Spleen (tissue), 11 donors: ENCODE measurements around the gene METRNL. TPM values are rescaled to one million over a fixed set of nuclear protein-coding genes. Genes with fewer than 3 reads are reported as not detected.

ENCODE experiments used
- DNase-seq: peaks from one replicate; pipeline ENCODE4 v3.0.0-alpha.2; 2020
- H3K27ac ChIP-seq, 8 donors: fragments of 200-600 bp; sonication (generic) in 7 of 8; 1 replicate in 4 of 8; 2 replicates in 4 of 8; pipeline versions ENCODE4 v1.5.0 to v1.8.0; 2016 to 2021; ENCODE audit warnings: inconsistent platforms in 4 of 8, mild to moderate bottlenecking in 4 of 8, moderate library complexity in 1 of 8
- H3K27me3 ChIP-seq, 7 donors: fragments of 200-600 bp; sonication (generic) in 6 of 7; replicated peaks in 1 of 7; 1 replicate in 4 of 7; 2 replicates in 3 of 7; pipeline versions ENCODE4 v1.5.0 to v1.8.0; 2016 to 2021; ENCODE audit warnings: inconsistent platforms in 3 of 7, mild to moderate bottlenecking in 1 of 7
- H3K36me3 ChIP-seq, 6 donors: fragments of 200-600 bp; sonication (generic) in 5 of 6; 1 replicate in 4 of 6; 2 replicates in 2 of 6; pipeline versions ENCODE4 v1.5.0 to v1.8.0; 2016 to 2021; ENCODE audit warnings: inconsistent platforms in 2 of 6
- H3K4me1 ChIP-seq, 6 donors: fragments of 200-600 bp; sonication (generic) in 5 of 6; 1 replicate in 3 of 6; 2 replicates in 3 of 6; pipeline versions ENCODE4 v1.5.0 to v1.8.0; 2016 to 2021; ENCODE audit warnings: inconsistent platforms in 3 of 6
- H3K4me3 ChIP-seq, 8 donors: fragments of 200-600 bp; sonication (generic) in 7 of 8; 1 replicate in 4 of 8; 2 replicates in 4 of 8; pipeline versions ENCODE4 v1.5.0 to v1.8.0; 2016 to 2021; ENCODE audit warnings: inconsistent platforms in 4 of 8, mild to moderate bottlenecking in 4 of 8, moderate library complexity in 2 of 8
- H3K9me3 ChIP-seq, 8 donors: fragments of 200-600 bp; sonication (generic) in 7 of 8; 1 replicate in 4 of 8; 2 replicates in 4 of 8; pipeline versions ENCODE4 v1.5.0 to v1.8.0; 2016 to 2021; ENCODE audit warnings: inconsistent platforms in 4 of 8
- CTCF ChIP-seq, 11 experiments: fragments of 200-600 bp in 7 of 11; fragments of 450-650 bp in 4 of 11; sonication (generic) in 4 of 11; IDR thresholded peaks in 8 of 11; conservative IDR thresholded peaks in 3 of 11; 1 replicate in 7 of 11; 2 replicates in 4 of 11; pipeline versions ENCODE4 v1.4.0 to v1.8.0; 2016 to 2021; ENCODE audit warnings: antibody characterized with exemption in 11 of 11, inconsistent platforms in 4 of 11, mild to moderate bottlenecking in 1 of 11
- POLR2A ChIP-seq, 3 donors: fragments of 450-650 bp; IDR thresholded peaks; one replicate each; pipeline ENCODE4 v1.5.1; 2017; ENCODE audit warnings: antibody characterized with exemption in 3 of 3, mild to moderate bottlenecking in 1 of 3
- POLR2AphosphoS5 ChIP-seq, 3 donors: sonication (generic); formaldehyde crosslinking; IDR thresholded peaks; one replicate each; pipeline ENCODE4 v1.5.1; 2017; ENCODE audit warnings: antibody characterized with exemption in 3 of 3
- WGBS, 5 donors: extraction: QIAGEN DNeasy Blood & Tissue Kit in 3 of 5; methylation state at CpG; one replicate each; pipeline versions ENCODE4 v1.1.5 to v1.1.7; 2013 to 2018; 5-methylcytosine and 5-hydroxymethylcytosine counted together
- intact Hi-C: fragments of 100-400 bp; cut with DNase I; formaldehyde crosslinking; loops from one replicate; pipeline ENCODE4 v1.15.0; 2023; ENCODE audit warnings: low total_unique reads
- polyA plus RNA-seq, 3 donors: library from polyadenylated mRNA; stranded (reverse); fragments of 200-250 nt; gene quantifications; one replicate each; pipeline ENCODE4 v1.2.1, GENCODE V29; 2013
- total RNA-seq, 7 donors: library from RNA; depleted of rRNA in 3 of 7; stranded (reverse); fragments of >200 nt in 3 of 7; fragmentation: NEBNext Ultra II Directional in 4 of 7; extraction: Animal tissue kit (Norgen Biotek cat#: 25700) in 4 of 7; gene quantifications; one replicate each; pipeline versions ENCODE4 v1.1.0 to v1.2.1, GENCODE V29; 2016 to 2021
- donor health status: healthy with polysubstance abuse.
- donor health status: DM: no; HTN: no; CAD: no; lungs with moderate emphysema.
- donor health status: DM: no; HTN: no; CAD: no.
- donor health status: Bipolar disorder and iron deficiency.
- donor health status: healthy.
- donor health status: DM: no; HTN: no; CAD: no.
- donor health status: DM: yes; HTN: yes; CAD: no.

METRNL gene
- total and polyA plus RNA-seq, 10 donors: 14.7 to 51.2 (median 35.0) TPM

- peaks cover 0 to 51% (median 5%) of the 10 kb centered on the region in 7 donors for H3K27me3 ChIP-seq
- DNase-seq: no peak
- TF ChIP-seq CTCF (IDR thresholded peaks at IDR 0.05 in 8 of 11, conservative IDR thresholded peaks at IDR 0.05 in 3 of 11) (no peak), POLR2AphosphoS5 (IDR thresholded peaks at IDR 0.05) (no peak), POLR2A (IDR thresholded peaks at IDR 0.05) (no peak)
- no peak overlapping the region for H3K4me3 ChIP-seq
- H3K9me3 ChIP-seq: no peaks in the 10 kb centered on the region
- intact Hi-C loops: no loop called here
- 68 to 84% (median 82%) methylated on average over 11 of the region's 11 CpGs for WGBS, 5 donors
- no peak overlapping the region for H3K27ac ChIP-seq
- H3K4me1 ChIP-seq: peaks cover 10 to 60% (median 34%) of the 10 kb centered on the region in 6 donors
- H3K36me3 ChIP-seq: no peaks in the 10 kb centered on the region
Measured at GRCh38 chr17:83077411-83077810, 2.0 kb upstream of the METRNL start.

- Histone ChIP-seq H3K9me3 (no peaks in the 10 kb centered on the region), H3K27me3 (peaks cover 0 to 51% (median 5%) of the 10 kb centered on the region in 7 donors), H3K4me3 (peak overlapping the region in 1 of 8 donors; percentile 84), H3K27ac (no peak overlapping the region), H3K4me1 (peaks cover 10 to 60% (median 37%) of the 10 kb centered on the region in 6 donors), H3K36me3 (no peaks in the 10 kb centered on the region)
- intact Hi-C loops: no loop called here
- TF ChIP-seq POLR2A (IDR thresholded peaks at IDR 0.05) (no peak), CTCF (IDR thresholded peaks at IDR 0.05 in 8 of 11, conservative IDR thresholded peaks at IDR 0.05 in 3 of 11) (no peak), POLR2AphosphoS5 (IDR thresholded peaks at IDR 0.05) (no peak)
- no peak for DNase-seq
- WGBS, 5 donors: 55 to 75% (median 72%) methylated on average over 6 to 7 of the region's 7 CpGs
Measured at GRCh38 chr17:83077939-83078338, 1.5 kb upstream of the METRNL start.

- Histone ChIP-seq H3K27me3 (peaks cover 0 to 51% (median 5%) of the 10 kb centered on the region in 7 donors), H3K27ac (peak overlapping the region in 7 of 8 donors; percentile 42 to 91 (median 70)), H3K9me3 (no peaks in the 10 kb centered on the region), H3K4me3 (peak overlapping the region; percentile 40 to 84 (median 66)), H3K4me1 (peaks cover 13 to 60% (median 40%) of the 10 kb centered on the region in 6 donors), H3K36me3 (no peaks in the 10 kb centered on the region)
- intact Hi-C loops: no loop called here
- TF ChIP-seq POLR2AphosphoS5 (IDR thresholded peaks at IDR 0.05) (no peak), CTCF (IDR thresholded peaks at IDR 0.05 in 8 of 11, conservative IDR thresholded peaks at IDR 0.05 in 3 of 11) (no peak), POLR2A (IDR thresholded peaks at IDR 0.05) (no peak)
- WGBS, 5 donors: 3 to 15% (median 7%) methylated on average over 40 to 93 of the region's 93 CpGs
- DNase-seq: no peak
Measured at GRCh38 chr17:83078378-83079351, 744 bp upstream of the METRNL start.
